NCI-H82 treated with DMSO at 0.1 percent for 48 hours (cell line): ENCODE results near the gene METTL8.
"Not testable (repeated sequence)": the region's sequence is repeated elsewhere in the genome, so short reads cannot be mapped to it uniquely, and the experiment has no call there.

Experiments used
- DNase-seq: peaks from one replicate; lab custom pipeline; 2025; ENCODE audit not compliant: unreplicated experiment; lab: John Stamatoyannopoulos, UW

The METTL8 gene

DNA sequence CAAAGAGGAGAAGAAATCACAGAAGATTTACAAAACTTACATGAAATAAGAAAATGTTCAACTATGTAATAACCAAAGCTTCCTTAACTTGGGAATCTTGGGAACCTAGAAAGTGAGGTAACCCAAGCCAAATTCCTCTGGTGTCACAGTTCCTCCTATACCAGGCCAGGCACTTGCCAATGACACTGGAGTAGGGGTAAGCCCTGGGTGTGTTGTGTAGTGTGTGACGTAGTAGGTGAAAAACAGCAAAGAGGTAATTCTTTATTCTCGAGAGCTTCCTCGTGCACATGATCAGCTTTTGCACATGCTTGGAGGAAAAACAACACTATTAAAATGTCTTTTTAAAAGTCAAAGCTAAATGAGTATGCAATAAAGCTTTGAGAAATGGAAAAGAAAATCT is 118.0 kb downstream of the METTL8 start:
- DNase-seq: no peak

DNA sequence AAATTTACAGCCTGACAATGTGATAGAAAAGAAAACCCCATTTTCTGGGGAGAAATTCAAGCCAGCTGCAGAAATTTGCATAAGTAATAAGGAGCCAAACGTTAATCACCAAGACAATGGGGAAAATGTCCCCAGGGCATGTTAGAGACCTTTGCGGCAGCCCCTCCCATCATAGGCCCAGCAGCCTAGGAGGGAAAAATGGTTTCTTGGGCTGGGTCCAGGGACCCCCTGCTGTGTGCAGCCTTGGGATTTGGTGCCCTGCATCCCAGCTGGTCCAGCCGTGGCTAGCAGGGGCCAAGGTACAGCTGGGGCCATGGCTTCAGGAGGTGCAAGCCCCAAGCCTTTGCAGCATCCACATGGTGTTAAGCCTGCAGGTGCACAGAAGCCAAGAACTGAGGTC is 121.6 kb downstream of the METTL8 start:
- DNase-seq: not testable (repeated sequence)

DNA sequence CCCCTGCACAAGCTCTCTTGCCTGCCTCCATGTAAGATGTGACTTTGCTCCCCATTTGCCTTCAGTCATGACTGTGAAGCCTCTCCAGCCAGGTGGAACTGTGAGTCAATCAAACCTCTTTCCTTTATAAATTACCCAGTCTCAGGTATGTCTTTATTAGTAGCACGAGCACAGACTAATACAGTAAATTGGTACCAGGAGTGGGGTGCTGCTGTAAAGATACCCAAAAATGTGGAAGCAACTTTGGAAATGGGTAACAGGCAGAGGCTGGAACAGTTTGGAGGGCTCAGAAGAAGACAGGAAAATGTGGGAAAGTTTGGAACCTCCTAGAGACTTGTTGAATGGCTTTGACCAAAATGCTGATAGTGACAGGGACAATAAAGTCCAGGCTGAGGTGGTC is 122.2 kb downstream of the METTL8 start:
- not testable (repeated sequence) for DNase-seq

DNA sequence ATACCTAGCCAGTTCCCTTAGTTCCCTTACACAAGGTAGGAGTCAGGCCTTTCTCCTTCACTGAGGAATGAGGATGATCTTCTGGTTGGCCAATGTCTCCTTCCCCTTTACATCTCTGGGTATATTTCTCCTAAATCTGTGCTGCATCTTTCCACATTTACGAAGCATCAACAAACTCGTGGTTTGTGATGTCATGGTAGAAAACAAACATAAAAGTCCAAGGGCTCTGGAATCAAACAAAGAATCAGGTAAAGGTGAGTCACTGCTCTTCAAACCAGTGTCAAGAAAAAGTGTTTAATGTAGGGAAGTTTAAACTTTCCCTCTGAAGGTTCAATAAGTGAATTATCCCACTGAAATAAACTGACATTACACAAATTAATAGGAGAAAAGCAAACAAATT is 122.9 kb downstream of the METTL8 start:
- no peak for DNase-seq

DNA sequence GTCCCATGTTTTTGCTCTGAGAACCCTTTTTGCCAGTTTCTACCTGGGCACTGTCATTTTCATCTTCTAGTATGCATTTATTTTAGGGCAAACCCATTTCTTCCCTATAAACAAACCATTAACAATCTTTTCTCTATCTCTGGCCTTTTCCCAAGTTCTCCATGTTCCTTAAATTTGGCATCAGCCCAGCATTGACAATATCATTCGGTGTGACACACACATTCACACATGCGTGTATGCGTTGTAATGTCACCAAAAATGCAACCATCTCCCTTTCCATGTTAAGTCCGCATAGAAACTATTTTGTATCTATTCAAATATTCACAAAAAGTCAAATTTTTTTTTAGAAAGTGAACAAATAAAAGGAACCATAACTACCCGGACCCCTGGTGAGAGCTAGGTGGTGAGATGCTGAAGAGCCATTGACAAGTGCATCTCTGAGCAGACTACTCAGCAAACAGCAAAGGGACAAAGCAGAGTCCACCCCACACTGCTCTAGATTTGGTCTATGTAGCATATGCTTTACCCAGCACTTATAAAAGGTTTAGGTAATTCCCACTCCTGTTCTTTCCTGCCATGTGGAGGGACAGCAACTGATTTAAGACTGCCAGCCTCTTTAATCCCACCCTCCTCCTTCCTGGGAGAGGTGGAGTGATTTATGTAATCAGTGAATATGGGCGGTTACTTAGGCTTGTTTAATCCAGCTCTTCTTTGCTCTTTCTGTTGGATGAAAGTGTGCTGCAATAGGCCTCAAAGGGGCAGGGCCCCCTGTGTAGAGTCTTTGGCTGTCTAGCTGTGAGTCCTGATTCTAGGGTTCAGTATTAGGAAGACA is 124.1 kb downstream of the METTL8 start:
- DNase-seq: peak; percentile 95

DNA sequence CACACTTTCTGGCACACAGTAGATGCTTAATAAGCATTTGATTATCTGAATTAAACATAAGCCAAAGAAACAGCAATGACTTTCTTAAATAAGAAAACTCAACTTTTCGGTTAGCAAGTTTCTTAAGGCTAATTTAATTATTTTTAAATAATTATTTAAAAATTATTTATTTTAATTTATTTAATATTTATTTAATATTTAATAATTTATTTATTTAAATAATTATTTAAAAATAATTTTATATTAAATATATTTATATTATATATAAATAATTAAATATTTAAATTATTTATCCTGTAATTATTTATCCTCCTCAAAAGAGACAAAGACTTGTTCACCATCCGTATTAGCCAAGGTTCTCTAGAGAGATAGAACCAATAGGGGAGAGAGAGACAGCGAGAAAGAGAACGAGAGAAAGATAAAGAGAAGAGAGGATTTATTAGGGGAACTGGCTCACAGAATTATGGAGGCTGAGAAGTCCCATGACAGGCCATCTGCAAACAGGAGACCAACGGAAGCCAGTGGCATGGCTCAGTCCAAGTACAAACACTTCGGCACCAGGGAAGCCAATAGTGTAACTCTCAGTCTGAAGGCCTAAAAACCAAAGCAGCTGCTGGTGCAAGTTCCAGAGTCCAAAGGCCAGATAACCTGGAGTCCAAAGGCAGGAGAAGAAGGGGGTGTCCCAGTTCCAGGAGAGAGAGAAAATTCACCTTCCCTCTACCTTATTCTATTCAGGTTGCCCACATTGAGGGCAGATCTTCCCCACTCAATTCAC is 125.3 kb downstream of the METTL8 start:
- DNase-seq: no peak

DNA sequence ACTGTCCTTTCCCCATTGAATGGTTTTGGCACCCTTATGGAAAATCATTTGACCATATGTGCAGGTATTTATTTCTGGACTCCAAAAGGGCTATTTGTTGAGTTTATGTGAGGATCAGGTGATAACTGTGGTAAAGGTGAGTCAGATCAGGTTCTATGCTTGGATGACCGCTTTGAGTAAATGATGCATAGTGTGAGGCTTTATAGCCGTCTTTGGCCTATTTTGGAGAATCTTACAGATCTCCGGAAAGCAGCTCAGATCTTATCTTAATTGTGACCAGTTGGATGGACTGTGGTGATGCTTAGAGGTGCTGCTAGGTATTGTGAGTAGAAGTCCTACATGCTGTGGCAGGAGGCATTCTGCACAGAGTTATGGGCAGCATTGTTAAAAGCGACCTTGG is 126.2 kb downstream of the METTL8 start:
- DNase-seq: no peak

DNA sequence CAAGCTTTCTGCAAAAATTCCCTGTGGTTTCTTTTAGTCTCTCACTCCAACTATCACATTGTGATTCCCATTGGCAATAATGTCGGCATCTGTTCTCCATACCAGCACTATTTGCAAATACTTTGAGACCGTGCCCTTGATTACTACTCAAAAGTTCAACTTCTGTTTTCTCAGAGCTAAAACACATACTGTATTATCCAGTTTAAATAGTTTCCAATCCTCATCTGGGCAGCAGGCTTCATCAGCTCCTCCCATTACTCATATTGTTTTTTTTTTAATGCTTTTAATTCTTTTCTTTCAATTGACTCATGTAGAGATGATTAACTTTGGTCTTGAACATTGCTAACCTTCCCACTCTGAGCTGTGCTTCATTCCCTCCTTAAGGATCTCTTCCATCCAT is 135.8 kb downstream of the METTL8 start:
- no peak for DNase-seq

DNA sequence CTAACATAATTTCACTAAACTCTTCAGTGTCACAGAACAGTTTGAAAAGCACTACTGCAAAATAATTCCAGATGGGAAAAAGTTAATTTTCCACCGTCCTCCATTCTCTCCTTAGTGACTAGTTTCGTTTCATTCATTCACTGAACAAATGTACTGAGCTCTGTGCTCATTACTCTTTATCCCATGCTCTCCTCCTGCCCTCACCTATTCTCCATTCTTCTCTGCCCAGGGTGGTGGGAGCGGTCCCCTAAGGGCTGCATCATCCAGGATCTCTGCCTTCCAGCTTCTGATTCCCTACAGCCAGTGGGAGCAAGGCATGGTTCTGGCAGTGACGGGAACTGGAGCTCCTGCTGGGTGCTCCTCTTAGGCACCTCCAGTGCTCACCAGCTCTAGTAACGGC is 139.2 kb downstream of the METTL8 start:
- no peak for DNase-seq

DNA sequence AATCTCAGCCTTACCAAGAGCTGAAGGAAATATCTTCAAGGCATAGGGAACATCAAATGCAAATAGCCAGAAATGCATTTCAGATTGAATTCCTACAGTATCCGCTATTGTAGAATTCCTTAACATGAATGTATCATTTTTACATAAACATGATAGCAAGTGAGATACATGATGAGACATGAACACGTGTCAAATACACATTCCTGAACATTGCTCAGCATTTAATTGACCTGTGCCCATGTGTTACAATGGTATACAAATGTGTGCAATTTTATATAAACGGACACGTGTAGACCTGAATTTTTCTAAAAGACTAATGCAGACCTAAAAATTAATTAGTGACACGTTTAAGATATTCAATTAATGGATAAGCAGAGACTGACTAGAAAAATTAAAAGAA is 140.1 kb downstream of the METTL8 start:
- DNase-seq: no peak

DNA sequence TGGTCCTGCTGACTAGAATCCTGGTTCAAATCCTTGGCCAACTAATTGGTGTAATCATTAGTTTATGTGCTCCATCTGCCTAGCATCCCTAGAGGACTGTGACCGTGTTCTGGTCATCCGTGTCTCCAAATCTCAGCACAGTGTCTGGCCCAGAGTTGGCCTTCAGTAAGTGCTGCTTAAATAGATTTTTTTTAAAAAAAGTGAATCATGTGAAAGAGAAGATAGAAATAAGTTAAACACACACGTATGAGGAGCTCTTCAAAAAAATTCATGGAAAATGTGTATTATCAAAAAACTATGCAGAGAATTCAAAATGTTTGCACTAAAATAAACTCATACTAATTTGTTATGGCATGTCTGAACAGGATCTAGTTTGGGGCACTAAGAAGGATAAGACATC is 143.8 kb downstream of the METTL8 start:
- DNase-seq: peak; percentile 93

DNA sequence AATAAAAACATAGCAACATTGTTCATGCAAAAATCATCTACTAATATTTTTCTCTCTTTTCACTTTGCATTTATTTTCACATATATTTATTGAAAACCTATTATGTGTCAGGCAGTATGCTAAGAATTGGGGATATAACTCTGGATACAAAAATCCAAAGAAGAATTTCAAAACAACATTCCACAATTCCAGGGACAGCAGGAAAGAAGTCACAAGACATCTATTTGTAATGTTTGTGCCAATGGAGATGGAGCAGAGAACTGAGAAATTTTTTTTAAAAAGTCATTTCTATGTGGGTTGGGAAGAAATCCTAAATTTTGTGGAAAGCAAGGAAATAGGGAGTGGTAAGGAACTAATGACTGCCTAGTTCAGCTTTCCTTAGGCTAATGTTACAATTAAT is 144.5 kb downstream of the METTL8 start:
- DNase-seq: no peak

DNA sequence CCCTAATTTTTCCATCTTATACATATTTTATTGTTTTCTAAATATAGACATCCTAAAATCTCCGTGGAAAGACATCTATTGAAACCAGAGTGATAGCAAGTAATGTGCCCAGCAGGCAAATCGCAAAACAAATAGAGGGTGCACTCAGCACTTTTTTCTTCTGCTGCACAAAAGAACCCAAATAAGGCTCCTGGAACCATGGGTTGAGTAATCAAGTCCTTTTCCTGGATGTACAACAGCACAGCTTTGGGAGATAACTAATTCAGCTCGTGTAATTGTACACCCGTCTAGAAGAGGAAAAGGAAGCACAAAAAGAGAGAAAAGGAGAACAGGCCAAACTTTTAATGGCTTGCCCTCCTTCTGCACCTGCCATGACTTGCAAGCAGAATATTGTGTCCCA is 146.2 kb downstream of the METTL8 start:
- DNase-seq: no peak

DNA sequence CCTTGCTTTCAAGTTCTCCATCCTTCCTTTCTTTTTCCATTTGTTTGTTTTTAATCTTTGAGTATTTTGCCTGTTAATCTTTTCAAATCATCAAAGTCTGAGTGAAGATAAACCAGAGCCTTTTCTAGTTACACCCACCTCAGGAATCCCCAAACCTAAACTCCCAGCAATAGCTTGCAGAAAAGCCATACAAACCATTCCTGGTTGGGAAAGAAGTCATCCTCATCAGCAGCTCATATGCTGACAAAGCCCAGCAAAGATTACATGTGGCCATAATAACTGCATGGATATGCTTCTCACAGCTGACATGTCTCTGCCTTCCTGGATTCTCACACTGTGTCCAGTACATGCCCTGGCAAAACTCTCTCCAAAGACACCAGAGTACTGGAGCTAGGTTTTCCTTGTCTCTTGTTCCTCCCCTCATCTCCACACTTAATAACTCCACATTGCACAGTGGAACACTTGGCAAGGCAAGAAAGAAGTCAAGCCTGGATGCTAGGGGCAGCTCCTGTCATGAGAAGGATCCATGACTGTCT is 146.7 kb downstream of the METTL8 start:
- no peak for DNase-seq

DNA sequence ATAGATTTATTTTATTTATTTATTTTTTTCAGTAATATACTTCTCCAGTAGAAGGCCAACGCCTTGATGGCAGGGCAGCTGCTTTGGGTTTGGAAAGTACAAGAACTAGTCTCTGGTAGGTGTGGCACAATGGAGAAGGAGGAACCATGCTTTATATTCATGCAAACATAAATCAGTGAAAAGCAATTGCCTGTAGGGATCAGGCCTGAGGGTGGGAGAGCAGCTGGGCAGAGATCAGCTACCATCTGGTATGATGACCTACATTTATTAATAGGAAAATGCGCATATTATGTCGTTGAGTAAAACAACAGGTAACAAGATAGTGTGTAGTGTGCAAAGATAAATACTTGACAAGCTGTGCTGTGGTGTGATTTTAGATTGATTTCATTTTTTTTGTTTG is 152.7 kb downstream of the METTL8 start:
- peak; percentile 83 for DNase-seq

DNA sequence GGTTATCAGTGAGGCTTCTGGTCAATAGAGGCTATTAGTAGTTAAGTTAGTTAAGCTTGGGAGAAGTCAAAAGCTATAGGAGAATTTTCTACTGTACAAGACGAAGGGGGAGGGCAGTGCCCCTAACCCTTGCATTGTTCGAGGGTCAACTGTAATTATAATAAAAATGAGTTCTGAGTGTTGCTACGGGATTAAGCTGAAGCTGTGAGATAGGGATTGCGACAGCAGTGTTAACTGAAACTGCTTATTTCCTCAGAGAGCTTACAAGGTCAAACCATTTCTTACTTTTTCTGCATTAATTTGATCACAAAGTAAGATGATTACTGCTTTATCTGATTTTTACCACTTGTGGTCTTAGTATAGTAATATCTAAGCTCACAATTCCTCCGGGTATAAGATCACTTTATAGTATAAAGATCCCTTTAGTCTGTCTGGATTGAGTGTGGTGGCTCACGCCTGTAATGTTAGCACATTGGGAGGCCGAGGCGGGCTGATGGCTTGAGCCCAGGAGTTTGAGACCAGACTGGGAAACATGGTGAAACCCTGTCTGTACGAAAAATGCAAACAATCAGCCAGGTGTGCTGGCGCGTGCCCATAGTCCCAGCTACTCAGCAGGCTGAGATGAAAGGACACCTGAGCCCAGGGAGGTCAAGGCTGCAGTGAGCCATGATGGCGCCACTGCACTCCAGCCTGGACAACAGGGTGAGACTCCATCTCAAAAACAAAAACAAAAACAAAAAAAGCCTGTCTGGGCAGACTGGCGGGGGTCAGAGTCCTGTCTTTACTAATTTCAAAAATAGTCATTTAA is 153.6 kb downstream of the METTL8 start:
- peak; percentile 60 for DNase-seq

DNA sequence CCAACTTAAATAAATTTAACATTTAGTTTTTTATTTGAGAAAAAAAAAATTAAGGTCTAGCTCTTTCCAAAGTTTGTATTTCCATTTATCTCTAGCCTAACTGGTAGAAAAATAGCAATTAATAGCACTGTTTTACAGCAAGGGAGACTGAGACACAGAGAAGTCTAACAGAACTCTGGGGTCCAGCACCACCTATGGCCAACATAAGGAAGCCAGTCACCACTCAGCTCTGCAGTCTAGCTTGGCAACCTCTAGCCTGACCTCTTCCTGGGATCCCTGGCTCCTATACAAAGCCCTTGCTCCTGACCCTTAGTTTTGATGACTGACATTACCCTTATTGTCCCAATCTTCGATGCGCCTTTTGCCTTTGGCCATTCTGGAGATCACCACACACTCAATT is 159.0 kb downstream of the METTL8 start:
- DNase-seq: no peak

DNA sequence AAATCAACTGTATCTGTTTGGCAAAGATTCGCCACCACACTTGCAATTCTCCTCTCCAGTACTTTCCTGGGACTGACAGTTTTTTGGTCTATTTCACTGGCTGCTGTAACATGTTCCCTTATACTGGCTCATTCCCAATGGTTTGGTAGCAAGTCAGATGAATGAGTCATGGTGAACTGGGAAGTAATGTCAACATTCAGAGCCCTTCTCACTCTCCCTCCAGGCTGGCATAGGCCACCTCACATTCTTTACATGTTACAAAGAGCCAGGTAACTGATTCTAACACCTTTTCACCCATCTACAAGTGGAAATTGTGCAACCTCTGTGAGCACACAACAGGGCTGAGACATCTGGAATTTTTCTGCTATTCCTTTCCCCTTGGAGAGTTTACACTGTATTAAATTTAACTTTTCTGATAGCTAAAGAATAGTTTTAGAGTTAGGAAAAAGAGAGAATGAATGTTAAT is 161.8 kb downstream of the METTL8 start:
- no peak for DNase-seq

DNA sequence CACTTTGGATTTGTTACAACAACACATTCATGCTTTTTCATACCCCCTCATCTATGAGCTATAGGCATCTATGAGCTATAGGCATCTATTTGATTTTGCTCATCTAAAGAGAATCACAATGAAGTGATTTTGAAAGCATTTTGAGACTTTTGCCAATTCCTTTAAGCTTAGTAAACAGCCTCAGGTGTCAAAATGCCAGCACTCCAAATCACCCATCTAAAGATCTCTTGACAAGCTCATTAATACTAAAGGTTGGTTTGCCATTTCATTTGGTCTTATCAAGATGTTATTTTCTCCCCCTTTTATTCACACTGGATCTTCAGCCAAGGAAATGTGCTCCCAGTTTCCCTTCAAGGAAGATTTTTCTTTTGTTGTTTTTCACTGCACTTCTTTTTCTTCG is 162.4 kb downstream of the METTL8 start:
- no peak for DNase-seq

DNA sequence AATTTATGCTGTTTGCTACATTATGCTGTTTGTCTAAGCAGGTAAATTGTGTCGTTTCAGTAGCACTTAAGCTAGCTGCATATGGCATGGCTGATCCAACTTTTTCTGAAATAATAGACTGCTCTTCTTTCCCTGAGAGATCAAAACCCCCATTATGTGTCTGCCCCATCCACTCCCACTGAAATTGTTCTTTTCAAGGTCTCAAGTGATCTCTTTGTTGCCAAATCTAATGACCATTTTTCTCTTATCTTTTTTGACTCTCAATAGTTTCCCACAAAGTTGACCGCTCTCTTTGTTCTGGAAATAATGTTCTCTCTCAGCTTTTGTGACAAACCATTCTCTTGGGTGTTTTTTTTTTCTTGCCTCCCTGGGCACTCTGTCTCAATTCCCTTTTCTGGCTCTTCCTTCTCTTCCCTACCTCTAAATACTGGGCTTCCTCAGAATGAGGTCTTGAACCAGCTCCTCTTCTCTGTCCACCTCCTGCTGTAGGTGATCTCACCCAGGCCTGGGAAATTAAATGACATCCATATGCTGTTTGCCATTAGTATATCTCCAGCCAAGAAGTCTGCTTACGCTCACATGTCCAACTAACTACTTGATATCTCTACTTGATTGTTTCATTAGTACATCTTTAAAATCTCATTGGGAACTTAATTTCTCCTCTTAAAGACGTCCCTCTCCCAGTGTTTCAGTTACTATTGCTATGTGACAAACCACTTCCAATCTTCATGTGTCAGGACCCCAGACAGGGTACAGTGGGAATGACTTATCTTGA is 165.7 kb downstream of the METTL8 start:
- DNase-seq: no peak
